NOMO-1 treated with dmso at 0.1 percent for 144 hours (cell line): ENCODE results near the gene TTLL5.
"Not testable (repeated sequence)": the region's sequence is repeated elsewhere in the genome, so short reads cannot be mapped to it uniquely, and the experiment has no call there.

Experiments used
- DNase-seq: peaks from one replicate; lab custom pipeline; 2025; ENCODE audit not compliant: unreplicated experiment; lab: John Stamatoyannopoulos, UW

Gene TTLL5

DNA sequence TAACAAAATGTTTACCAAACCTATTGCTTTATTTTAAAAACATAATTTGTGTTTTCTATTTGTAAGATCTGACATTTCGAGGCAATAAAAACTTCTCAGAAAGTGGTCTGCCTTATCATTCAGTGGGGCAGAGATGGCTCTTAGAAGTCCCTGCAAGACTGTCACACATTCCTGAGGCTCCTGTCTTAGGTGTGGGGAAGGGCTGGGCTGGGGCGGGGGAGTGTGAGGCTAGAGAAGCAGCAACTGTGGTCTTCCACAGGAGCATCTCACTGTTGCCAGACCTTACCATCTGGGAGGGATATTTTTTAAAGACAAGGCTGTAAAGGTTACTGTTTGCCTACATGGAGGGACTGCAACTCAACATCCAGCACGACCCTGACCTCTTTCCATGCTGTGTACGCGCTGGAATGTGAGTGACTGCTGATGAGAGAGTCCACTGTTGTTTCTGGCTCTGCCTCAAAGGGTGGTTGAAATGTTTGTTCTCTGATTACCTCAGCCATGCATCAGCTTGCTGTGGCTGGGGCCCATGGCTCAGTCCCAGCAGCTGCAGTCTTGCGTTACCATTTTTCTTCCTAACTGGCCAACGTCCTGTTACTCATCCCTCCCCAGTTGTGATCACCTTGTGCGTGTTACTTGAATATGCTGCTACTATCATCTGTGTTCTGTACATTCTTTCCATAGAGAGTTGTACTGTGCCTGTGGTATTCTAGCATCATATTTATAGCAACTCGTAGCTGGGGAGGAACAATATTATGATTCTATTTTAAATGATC lies 12.8 kb upstream of the TTLL5 start:
- DNase-seq = no peak

DNA sequence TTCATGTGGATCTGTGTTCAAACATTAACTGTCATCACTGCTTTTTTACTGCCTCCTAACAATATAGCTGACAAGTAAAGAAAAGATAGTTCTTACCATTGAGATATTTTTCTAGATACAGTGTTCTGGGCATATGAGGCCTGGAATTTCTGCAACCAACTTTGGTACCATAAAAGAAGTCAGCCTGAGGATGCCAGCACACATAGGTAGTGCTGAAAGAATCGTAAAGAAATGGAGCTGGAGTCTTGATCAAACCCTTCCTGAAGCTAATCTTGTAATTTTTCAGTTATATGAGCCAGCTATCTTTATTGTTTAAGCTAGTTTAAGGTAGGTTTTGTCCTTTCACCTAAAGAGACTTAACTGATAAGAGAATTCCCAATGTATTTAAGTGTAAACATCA lies 11.7 kb upstream of the TTLL5 start:
- no peak for DNase-seq

GRCh38 chr14:75649773-75650172 lies 11.3 kb upstream of the TTLL5 start:
- DNase-seq = no peak

DNA sequence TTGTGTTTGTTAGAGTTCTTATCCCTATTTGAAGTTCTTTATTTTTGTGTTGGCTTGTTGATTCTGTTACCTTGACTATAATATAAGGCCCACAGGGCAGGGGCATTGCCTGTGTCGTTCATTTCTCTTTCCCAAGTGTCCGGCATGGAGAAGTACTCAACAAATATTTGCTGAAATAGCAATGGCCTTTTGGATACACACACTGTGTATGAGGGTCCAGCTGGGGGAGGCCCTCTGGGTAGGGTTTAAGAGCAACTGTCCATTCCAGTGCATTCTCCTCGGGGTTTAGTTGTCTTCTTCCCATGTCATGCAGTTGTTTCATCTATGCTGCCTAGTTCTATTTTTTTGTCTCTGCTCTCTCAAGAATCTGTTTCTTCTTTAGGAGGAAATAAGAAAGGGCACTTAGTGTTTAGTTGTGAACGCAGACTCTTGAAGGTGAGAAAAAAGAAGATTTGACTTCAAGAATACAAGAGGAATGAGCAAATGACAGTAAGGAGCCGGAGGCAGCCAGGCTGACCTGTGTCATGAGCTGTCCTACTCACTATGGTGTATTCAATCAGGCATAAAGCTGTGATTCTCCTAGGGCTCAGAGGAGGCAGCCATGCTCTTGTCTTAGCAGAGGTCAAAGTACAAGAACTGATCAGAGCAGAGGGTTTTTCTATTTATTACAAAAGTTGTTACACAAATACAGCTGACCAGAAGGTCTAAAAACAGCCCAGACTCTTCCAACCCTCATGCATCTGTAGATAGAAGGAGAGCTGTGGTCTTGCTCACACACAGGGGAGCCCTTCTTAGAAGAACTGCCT lies 10.6 kb upstream of the TTLL5 start:
- DNase-seq = no peak

DNA sequence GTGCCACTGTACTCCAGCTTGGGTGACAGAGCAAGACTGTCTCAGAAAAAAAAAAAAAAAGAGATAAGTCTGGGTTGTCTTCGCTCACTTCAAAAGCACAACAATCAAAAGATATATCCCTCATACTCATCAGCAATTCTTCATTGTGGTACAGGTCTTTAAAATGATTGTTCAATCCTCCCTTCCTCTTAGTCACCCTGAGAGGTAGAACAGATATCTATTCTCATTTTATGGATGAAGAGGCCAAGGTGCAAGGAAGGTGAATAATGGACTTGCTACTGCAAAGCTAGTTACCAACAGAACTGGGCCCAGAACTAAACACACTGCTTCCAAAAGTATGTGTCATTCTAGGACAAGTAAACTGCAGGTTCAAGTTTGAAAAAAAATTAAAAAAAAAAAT lies 7.5 kb upstream of the TTLL5 start:
- no peak for DNase-seq

- DNase-seq = peak; percentile 44
These were observed 6.8 kb upstream of the TTLL5 start for GRCh38 chr14:75654127-75654732.

GRCh38 chr14:75655235-75655634 lies 5.8 kb upstream of the TTLL5 start:
- no peak for DNase-seq

- DNase-seq = no peak
These were observed 3.7 kb upstream of the TTLL5 start for GRCh38 chr14:75657331-75657730.

- no peak for DNase-seq
These were observed 2.1 kb upstream of the TTLL5 start for GRCh38 chr14:75658957-75659356.

DNA sequence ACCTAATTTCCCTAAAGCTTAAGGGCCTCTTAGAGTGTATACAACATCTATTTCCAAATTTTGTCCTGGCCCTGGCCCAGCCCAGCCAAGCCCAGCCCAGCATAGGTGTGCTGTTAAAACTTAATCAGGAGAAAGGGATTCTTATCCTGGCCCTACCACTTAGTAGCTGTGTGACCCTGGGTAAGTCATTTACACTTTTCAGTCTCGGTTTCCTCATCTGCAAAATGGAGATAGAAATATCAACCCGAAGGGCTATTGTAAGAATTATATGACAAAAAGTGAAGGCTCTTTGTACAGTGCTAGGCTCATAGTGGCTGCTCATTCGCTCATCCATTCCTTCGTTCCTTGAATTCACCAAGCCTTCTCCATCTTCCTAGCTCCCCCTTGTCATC lies 812 bp upstream of the TTLL5 start:
- DNase-seq = no peak

GRCh38 chr14:75661499-75661814 lies 411 bp downstream of the TTLL5 start:
- DNase-seq = no peak

DNA sequence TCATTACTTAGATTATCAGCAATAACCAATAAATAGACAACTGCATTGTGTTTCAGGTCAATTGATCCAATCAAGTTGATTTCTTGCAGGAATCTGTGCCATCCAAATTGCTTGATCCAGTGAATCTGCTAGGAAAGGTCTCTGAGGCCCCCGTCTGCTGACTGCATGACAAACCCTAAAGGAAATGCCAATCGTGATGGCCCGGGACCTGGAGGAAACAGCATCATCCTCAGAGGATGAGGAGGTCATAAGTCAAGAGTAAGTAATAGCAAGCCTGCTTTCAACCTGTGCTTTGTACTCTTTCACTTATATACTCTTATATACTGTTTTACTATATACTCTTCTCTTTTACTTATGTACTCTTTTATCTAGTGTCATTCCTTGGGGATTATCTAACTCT lies 1.9 kb downstream of the TTLL5 start:
- no peak for DNase-seq

- DNase-seq = no peak
These were observed 6.2 kb downstream of the TTLL5 start for GRCh38 chr14:75667099-75667765.

DNA sequence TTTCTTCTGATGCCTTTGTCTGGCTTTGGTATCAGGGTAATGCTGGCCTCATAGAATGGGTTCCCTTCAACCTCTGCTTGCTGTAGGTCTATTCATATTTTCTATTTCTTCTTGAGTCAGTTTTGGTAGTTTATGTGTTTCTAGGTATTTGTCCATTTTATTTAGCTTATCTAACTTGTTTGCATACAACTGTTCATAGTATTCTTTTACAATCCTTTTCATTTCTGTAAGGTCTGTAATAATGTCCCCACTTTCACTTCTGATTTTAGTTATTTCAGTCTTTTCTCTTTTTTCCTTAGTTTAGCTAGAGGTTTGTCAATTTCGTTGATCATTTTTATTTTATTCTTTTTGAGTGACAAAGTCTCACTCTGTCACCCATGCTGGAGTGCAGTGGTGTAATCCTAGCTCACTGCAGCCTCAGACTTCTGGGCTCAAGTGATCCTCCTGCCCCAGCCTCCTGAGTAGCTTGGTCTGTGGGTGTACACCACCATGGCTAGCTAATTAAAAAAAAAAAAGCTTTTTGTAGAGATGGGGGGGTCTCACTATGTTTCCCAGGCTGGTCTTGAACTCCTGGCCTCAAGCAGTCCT lies 11.7 kb downstream of the TTLL5 start:
- DNase-seq = no peak

DNA sequence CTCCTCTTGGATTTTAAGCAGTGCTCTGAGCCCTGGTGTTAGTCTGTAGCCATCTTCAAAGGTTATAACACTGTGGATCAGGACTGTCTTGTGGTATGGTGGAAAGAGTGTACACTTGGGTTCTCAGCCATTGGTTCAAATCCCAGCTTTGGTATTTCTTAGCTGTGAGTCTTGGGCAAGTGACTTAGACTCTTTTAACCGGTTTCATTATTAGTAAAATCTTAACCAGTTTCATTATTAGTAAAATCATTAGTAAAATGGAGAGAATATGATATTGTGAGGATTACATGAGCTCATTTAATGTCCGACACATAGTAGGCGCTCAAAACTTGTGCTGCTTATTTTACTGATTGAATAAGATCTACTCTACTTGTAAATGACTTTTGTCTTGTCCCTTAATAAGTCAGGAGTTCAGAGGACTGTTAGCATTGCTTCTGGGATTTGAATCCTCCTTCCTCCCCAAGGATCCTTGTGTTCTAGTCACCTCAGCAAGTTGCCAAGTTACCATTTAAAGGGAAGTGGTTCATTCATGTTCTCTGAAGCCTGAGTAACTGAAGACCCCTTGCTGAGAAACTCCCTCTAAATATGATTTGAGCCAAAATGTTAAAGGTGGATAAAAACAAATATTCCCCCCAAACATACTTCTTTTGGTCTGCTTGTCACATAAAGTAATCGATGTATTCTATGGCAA lies 12.4 kb downstream of the TTLL5 start:
- no peak for DNase-seq

- DNase-seq = no peak
These were observed 14.4 kb downstream of the TTLL5 start for GRCh38 chr14:75675265-75675960.

DNA sequence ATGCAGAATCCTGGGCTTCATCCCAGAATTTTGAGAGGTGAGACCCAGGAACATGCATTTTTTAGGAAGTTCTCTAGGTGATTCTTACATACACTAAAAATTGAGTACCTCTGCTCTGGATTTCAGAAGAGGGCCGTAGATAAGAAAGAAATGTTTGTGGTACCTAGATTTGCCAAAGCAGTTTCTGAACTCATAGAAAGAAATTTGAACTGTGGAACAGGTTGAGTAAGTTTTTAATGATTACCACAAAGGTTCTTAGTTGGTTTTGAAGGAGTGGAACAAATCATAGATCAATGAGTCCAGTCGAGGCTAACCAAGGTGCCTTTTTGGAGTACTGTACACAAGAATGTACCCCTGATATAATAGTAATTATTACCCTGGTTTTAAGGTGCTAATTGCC lies 24.9 kb downstream of the TTLL5 start:
- DNase-seq = no peak

DNA sequence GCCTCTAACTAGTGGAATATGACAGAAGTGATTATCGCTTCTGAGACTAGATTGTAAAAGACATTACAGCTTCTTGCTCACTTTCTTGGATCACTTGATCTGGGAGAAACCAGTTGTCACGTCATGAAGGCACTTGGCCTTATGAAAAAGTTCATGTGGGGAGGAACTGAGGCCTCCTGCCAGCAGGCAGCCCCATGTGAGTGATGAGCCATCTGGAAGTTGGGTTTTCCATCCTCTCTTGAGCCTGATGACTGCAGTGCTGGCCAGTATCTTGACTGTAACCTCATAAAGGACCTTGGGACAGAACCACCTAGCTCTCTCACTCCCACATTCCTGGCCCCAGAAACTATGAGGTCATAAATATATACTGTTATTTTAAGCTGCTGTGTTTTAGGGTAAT lies 28.0 kb downstream of the TTLL5 start:
- no peak for DNase-seq

DNA sequence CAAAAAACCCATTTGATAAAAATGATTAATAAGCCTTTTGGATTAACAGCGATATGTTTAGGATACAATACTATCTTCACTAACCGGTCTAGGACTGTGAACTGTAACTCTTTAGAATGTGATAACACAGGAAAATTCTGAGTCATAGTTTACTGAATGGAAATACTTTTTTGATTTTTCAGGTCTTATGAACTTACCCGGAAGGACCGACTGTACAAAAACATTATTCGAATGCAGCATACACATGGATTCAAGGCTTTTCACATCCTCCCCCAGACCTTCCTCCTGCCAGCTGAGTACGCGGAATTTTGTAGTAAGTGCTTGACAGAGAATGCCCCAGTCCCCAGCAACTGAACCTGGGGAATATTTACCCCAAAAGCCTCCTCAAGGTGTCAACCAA lies 29.0 kb downstream of the TTLL5 start:
- DNase-seq = no peak

GRCh38 chr14:75695025-75695424 lies 34.0 kb downstream of the TTLL5 start:
- not testable (repeated sequence) for DNase-seq
